Endothelial cell of umbilical vein (primary cell): Measurements from ENCODE around the gene NBEA. TPM values are rescaled to one million over a fixed set of nuclear protein-coding genes. Genes with fewer than 3 reads are reported as not detected.

Experiments
- BruUV-seq: library from RNA; stranded (reverse); fragments of 400-500 nt; replicated peaks from 2 replicates; lab custom pipeline; 2021; lab: Mats Ljungman, UMichigan
- CTCF ChIA-PET: fragments of 300-600, 350-600 bp; sonication (Branson Sonifier 250); formaldehyde crosslinking; loops from one replicate; lab custom pipeline; 2021; ENCODE audit warnings: antibody characterized with exemption, inconsistent platforms; lab: Charles Lee
- POLR2A ChIA-PET: fragments of 300-600, 350-600 bp; sonication (Branson Sonifier 250); formaldehyde crosslinking; loops from one replicate; lab custom pipeline; 2021; ENCODE audit warnings: antibody characterized with exemption, inconsistent platforms; lab: Charles Lee
- DNase-seq: peaks from one replicate; pipeline ENCODE4 v3.0.0-alpha.2; 2011; ENCODE audit warnings: low read depth, low spot score
- FAIRE-seq: peaks from 2 replicates; lab custom pipeline; 2011; peaks lifted over from hg19 to GRCh38; lab: Jason Lieb, UNC
- H2AFZ ChIP-seq: 2 replicates; pipeline ENCODE4 v1.6.0; 2012; ENCODE audit warnings: low read depth, low read length, control low read depth, inconsistent platforms
- H3K27ac ChIP-seq: 2 replicates; pipeline ENCODE4 v1.5.1; 2011; ENCODE audit warnings: low read depth, mild to moderate bottlenecking, control low read depth, low read length, moderate library complexity; ENCODE audit not compliant: insufficient read depth
- H3K27me3 ChIP-seq, 2 experiments: 2 replicates each; pipeline versions ENCODE4 v1.6.0 to v1.6.1; 2011; ENCODE audit warnings: low read length in 2 of 2, mixed read lengths in 1 of 2; ENCODE audit not compliant: control insufficient read depth in 2 of 2, insufficient read depth in 2 of 2
- H3K36me3 ChIP-seq, 2 experiments: 2 replicates in 1 of 2; 3 replicates in 1 of 2; pipeline ENCODE4 v1.5.1; 2011; ENCODE audit warnings: low read length in 2 of 2, mild to moderate bottlenecking in 1 of 2, moderate library complexity in 1 of 2; ENCODE audit not compliant: control insufficient read depth in 2 of 2, insufficient read depth in 2 of 2; ENCODE audit errors: extremely low read depth in 1 of 2
- H3K4me1 ChIP-seq: 3 replicates; pipeline ENCODE4 v1.5.1; 2011; ENCODE audit warnings: mild to moderate bottlenecking, low read length; ENCODE audit not compliant: control insufficient read depth, insufficient read depth; ENCODE audit errors: extremely low read depth
- H3K4me2 ChIP-seq: 2 replicates; pipeline ENCODE4 v1.6.1; 2011; ENCODE audit warnings: low read length, control low read depth, mixed read lengths; ENCODE audit not compliant: insufficient read depth
- H3K4me3 ChIP-seq, 3 experiments: fragments of 200-600 bp in 1 of 3; sonication (generic), shearing (Covaris generic) in 1 of 3; replicated peaks in 1 of 3; 2 replicates each; pipeline ENCODE4 v1.5.1; 2011 to 2016; ENCODE audit warnings: control low read depth in 3 of 3, low read length in 3 of 3, mild to moderate bottlenecking in 2 of 3, inconsistent platforms in 1 of 3, low read depth in 1 of 3, moderate library complexity in 1 of 3; ENCODE audit not compliant: insufficient read depth in 1 of 3
- H3K79me2 ChIP-seq: 2 replicates; pipeline ENCODE4 v1.6.0; 2012; ENCODE audit warnings: low read length, inconsistent platforms; ENCODE audit not compliant: control insufficient read depth, insufficient read depth
- H3K9ac ChIP-seq: replicated peaks from 2 replicates; pipeline ENCODE3; 2011; ENCODE audit warnings: low read length, control low read depth; ENCODE audit not compliant: insufficient read depth; ENCODE audit errors: extremely low read depth
- H3K9me1 ChIP-seq: replicated peaks from 3 replicates; pipeline ENCODE4 v1.6.0; 2011; ENCODE audit warnings: mild to moderate bottlenecking, low read length; ENCODE audit not compliant: control insufficient read depth, insufficient read depth; ENCODE audit errors: extremely low read depth
- H3K9me3 ChIP-seq: replicated peaks from 2 replicates; pipeline ENCODE4 v1.5.1; 2012; ENCODE audit warnings: low read length, inconsistent platforms; ENCODE audit not compliant: control insufficient read depth, insufficient read depth
- H4K20me1 ChIP-seq: replicated peaks from 2 replicates; pipeline ENCODE3; 2011; ENCODE audit warnings: mild to moderate bottlenecking, low read length; ENCODE audit not compliant: control insufficient read depth, insufficient read depth; ENCODE audit errors: extremely low read depth
- CTCF ChIP-seq, 2 donors: IDR thresholded peaks; 1 replicate in 1 of 2; 2 replicates in 1 of 2; pipeline ENCODE4 v1.5.1; 2011; ENCODE audit warnings: low read length in 2 of 2, mild to moderate bottlenecking in 2 of 2, moderate library complexity in 2 of 2, control low read depth in 1 of 2, inconsistent platforms in 1 of 2, low read depth in 1 of 2; ENCODE audit not compliant: insufficient read depth in 1 of 2; ENCODE audit errors: extremely low read depth in 1 of 2
- EZH2 ChIP-seq: IDR thresholded peaks from 2 replicates; pipeline ENCODE4 v1.6.1; 2012; ENCODE audit warnings: borderline replicate concordance, low read depth, mild to moderate bottlenecking, moderate library complexity, low read length, inconsistent platforms; ENCODE audit not compliant: severe bottlenecking
- FOS ChIP-seq: IDR thresholded peaks from 2 replicates; pipeline ENCODE4 v1.6.1; 2011; ENCODE audit warnings: mild to moderate bottlenecking, low read length, moderate library complexity, borderline replicate concordance; ENCODE audit not compliant: insufficient read depth
- GATA2 ChIP-seq: IDR thresholded peaks from 2 replicates; pipeline ENCODE4 v1.7.0; 2011; ENCODE audit warnings: low read depth, mild to moderate bottlenecking, moderate library complexity, mixed read lengths, low read length; ENCODE audit not compliant: insufficient read length, insufficient read depth
- JUN ChIP-seq: IDR thresholded peaks from 2 replicates; pipeline ENCODE4 v1.6.1; 2011; ENCODE audit warnings: borderline replicate concordance, low read depth; ENCODE audit not compliant: insufficient read length, insufficient read depth
- MYC ChIP-seq: IDR thresholded peaks from one replicate; pipeline ENCODE4 v1.6.1; 2011; ENCODE audit warnings: mild to moderate bottlenecking, low read depth, low read length
- POLR2A ChIP-seq: IDR thresholded peaks from 2 replicates; pipeline ENCODE4 v1.6.1; 2012; ENCODE audit warnings: low read depth, mild to moderate bottlenecking, control low read depth, low read length
- POLR2AphosphoS5 ChIP-seq: IDR thresholded peaks from 2 replicates; pipeline ENCODE4 v1.6.1; 2012; ENCODE audit warnings: low read depth, mild to moderate bottlenecking, control low read depth, low read length, moderate library complexity; ENCODE audit not compliant: insufficient read depth
- dilution Hi-C: fragments of 300-500 bp; cut with MboI; formaldehyde crosslinking; loops from one replicate; pipeline ENCODE4 v1.15.0; 2019; ENCODE audit warnings: low sequenced_read_pairs; ENCODE audit not compliant: extremely low pct_ligation_motif_present
- intact Hi-C: fragments of 100-400 bp; cut with micrococcal nuclease; formaldehyde crosslinking; loops from one replicate; pipeline ENCODE4 v1.10.0; 2022
- polyA plus RNA-seq, 4 experiments: library from polyadenylated mRNA; depleted of rRNA in 3 of 4; stranded (reverse) in 3 of 4; unstranded in 1 of 4; fragments of >200 nt; gene quantifications; 2 replicates each; pipeline versions ENCODE4 v1.2.1 to v1.2.3, GENCODE V29; 2011 to 2012; ENCODE audit warnings: missing spikeins in 1 of 4
- total RNA-seq: library from RNA; stranded (reverse); gene quantifications from 2 replicates; pipeline ENCODE4 v1.2.3, GENCODE V29; 2021
- TF ChIP-seq, protein P1 (sequence below): IDR thresholded peaks from 2 replicates; pipeline ENCODE4 v1.6.1; 2011; ENCODE audit not compliant: insufficient read depth, insufficient read length

Gene NBEA
- total and polyA plus RNA-seq, 2 donors (not counting 3 experiments of a cell fraction or from before 2014, with no cell fraction given), result 3.0 to 4.8 TPM

GRCh38 chr13:35617420-35617819, 675.4 kb downstream of the NBEA start:
- Histone ChIP-seq H3K4me1 (no peaks in the 10 kb centered on the region), H3K9me1 (no peaks in the 10 kb centered on the region), H3K9ac (no peak overlapping the region), H3K27me3 (no peaks in the 10 kb centered on the region), H3K4me2 (no peak overlapping the region), H3K79me2 (no peaks in the 10 kb centered on the region), H3K27ac (no peak overlapping the region), H3K9me3 (no peaks in the 10 kb centered on the region), H3K4me3 (no peak overlapping the region), H2AFZ (no peak overlapping the region), H4K20me1 (no peaks in the 10 kb centered on the region), H3K36me3 (no peaks in the 10 kb centered on the region)
- POLR2A ChIA-PET, result no interaction called here
- intact Hi-C loops (no loop called here), dilution Hi-C loops (no loop called here)
- DNase-seq, result no peak
- TF ChIP-seq POLR2A, result no peak
- no peak for TF ChIP-seq POLR2AphosphoS5
- no peak for TF ChIP-seq CTCF (IDR thresholded peaks at IDR 0.05; ENCODE audit: extremely low read depth in 1 of 2, insufficient read depth in 1 of 2, low read depth in 1 of 2, low read length in 2 of 2)
- no peak for TF ChIP-seq FOS
- no peak for TF ChIP-seq EZH2
- TF ChIP-seq MYC, result no peak
- TF ChIP-seq GATA2, result no peak
- TF ChIP-seq JUN, result no peak
- TF ChIP-seq, protein P1, sequence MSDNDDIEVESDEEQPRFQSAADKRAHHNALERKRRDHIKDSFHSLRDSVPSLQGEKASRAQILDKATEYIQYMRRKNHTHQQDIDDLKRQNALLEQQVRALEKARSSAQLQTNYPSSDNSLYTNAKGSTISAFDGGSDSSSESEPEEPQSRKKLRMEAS, result no peak
- no peak for FAIRE-seq
- CTCF ChIA-PET, result interaction anchor here (1.4 to 1.8 kb wide), 2 partner anchors 14 to 17 kb away, joined by 3 to 11 read pairs; no protein-coding TSS in a partner anchor
- BruUV-seq, result no TSS peak
